ENCODE results near the gene EPHA8. TPM values are rescaled to one million over a fixed set of nuclear protein-coding genes. Genes with fewer than 3 reads are reported as not detected.
A peak's percentile ranks its signal among the peaks of the same experiment; 100 is the strongest.

The EPHA8 gene
- polyA plus RNA-seq, 1 donor, result 0.05 TPM

- DNase-seq (ENCODE audit: low read depth), result no peak
Observed at GRCh38 chr1:22592919-22593790, 29.9 kb downstream of the EPHA8 start.

GRCh38 chr1:22594396-22594795 is 31.1 kb downstream of the EPHA8 start:
- DNase-seq (ENCODE audit: low read depth), result no peak

- DNase-seq (ENCODE audit: low read depth), result no peak
Observed at GRCh38 chr1:22595108-22595507, 31.8 kb downstream of the EPHA8 start.

GRCh38 chr1:22597301-22597965 is 34.1 kb downstream of the EPHA8 start:
- no peak for DNase-seq (ENCODE audit: low read depth)

GRCh38 chr1:22597996-22598395 is 34.7 kb downstream of the EPHA8 start:
- DNase-seq (ENCODE audit: low read depth), result no peak

GRCh38 chr1:22598736-22599135 is 35.4 kb downstream of the EPHA8 start:
- no peak for DNase-seq (ENCODE audit: low read depth)

- no peak for DNase-seq (ENCODE audit: low read depth)
Observed at GRCh38 chr1:22600071-22600816, 37.0 kb downstream of the EPHA8 start.

GRCh38 chr1:22600817-22601605 is 37.7 kb downstream of the EPHA8 start:
- no peak for DNase-seq (ENCODE audit: low read depth)

- DNase-seq (ENCODE audit: low read depth), result no peak
Observed at GRCh38 chr1:22601610-22602009, 38.3 kb downstream of the EPHA8 start.

GRCh38 chr1:22602060-22602740 is 38.9 kb downstream of the EPHA8 start:
- DNase-seq (ENCODE audit: low read depth), result no peak

- DNase-seq (ENCODE audit: low read depth), result no peak
Observed at GRCh38 chr1:22606161-22606560, 42.9 kb downstream of the EPHA8 start.

GRCh38 chr1:22607154-22607553 is 43.9 kb downstream of the EPHA8 start:
- DNase-seq (ENCODE audit: low read depth), result no peak

GRCh38 chr1:22608361-22608760 is 45.1 kb downstream of the EPHA8 start:
- no peak for DNase-seq (ENCODE audit: low read depth)

- no peak for DNase-seq (ENCODE audit: low read depth)
Observed at GRCh38 chr1:22609291-22609690, 46.0 kb downstream of the EPHA8 start.

GRCh38 chr1:22611530-22611947 is 48.2 kb downstream of the EPHA8 start:
- DNase-seq (ENCODE audit: low read depth), result peak; percentile 45

- DNase-seq (ENCODE audit: low read depth), result no peak
Observed at GRCh38 chr1:22612671-22613571, 49.6 kb downstream of the EPHA8 start.

GRCh38 chr1:22613572-22613918 is 50.3 kb downstream of the EPHA8 start:
- DNase-seq (ENCODE audit: low read depth), result no peak

- DNase-seq (ENCODE audit: low read depth), result no peak
Observed at GRCh38 chr1:22613951-22614350, 50.7 kb downstream of the EPHA8 start.

GRCh38 chr1:22615886-22616285 is 52.6 kb downstream of the EPHA8 start:
- no peak for DNase-seq (ENCODE audit: low read depth)

- no peak for DNase-seq (ENCODE audit: low read depth)
Observed at GRCh38 chr1:22616571-22616970, 53.3 kb downstream of the EPHA8 start.

Data from forelimb muscle (tissue), 1 donor.